ENCODE measurements around the gene FAM114A1. TPM values are rescaled to one million over a fixed set of nuclear protein-coding genes. Genes with fewer than 3 reads are reported as not detected.
"Not testable (repeated sequence)": the region's sequence is repeated elsewhere in the genome, so short reads cannot be mapped to it uniquely, and the experiment has no call there.

The FAM114A1 gene
- total RNA-seq, 2 experiments from 2014 or later, result not detected

GRCh38 chr4:38939165-38939564 lies 71.6 kb downstream of the FAM114A1 start:
- Mint-ChIP-seq H3K4me1 (ENCODE audit: low read depth) (peaks cover 4% of the 10 kb centered on the region), H3K36me3 (ENCODE audit: low read depth) (no peaks in the 10 kb centered on the region), H3K27me3 (no peaks in the 10 kb centered on the region), H3K27ac (no peak overlapping the region), H3K9me3 (no peaks in the 10 kb centered on the region), H3K4me3 (no peak overlapping the region)
- DNase-seq, result no peak
- Histone ChIP-seq H3K4me3 (ENCODE audit: low read length) (no peak overlapping the region), H3K4me1 (ENCODE audit: insufficient read depth, low read length) (no peaks in the 10 kb centered on the region), H3K27me3 (ENCODE audit: control insufficient read depth in 1 of 2, insufficient read depth in 2 of 2, low read length in 2 of 2) (no peaks in the 10 kb centered on the region), H3K27ac (ENCODE audit: low read depth in 1 of 2, low read length in 2 of 2) (no peak overlapping the region), H3K36me3 (ENCODE audit: insufficient read depth, low read length) (no peaks in the 10 kb centered on the region), H3K9me3 (ENCODE audit: control insufficient read depth in 1 of 2, insufficient read depth in 1 of 2, low read length in 2 of 2) (no peaks in the 10 kb centered on the region)
- intact Hi-C loops (cut with DNase I, micrococcal nuclease), result no loop called here
- TF ChIP-seq CTCF (IDR thresholded peaks at IDR 0.05), result no peak
- POLR2A ChIA-PET, result no interaction called here
- ATAC-seq (ENCODE audit: poor library complexity), result no peak
- CTCF ChIA-PET, result no interaction called here

GRCh38 chr4:38940476-38940875 lies 72.9 kb downstream of the FAM114A1 start:
- no peak overlapping the region for H3K4me3 Mint-ChIP-seq
- DNase-seq (no peak), ATAC-seq (ENCODE audit: poor library complexity) (no peak)
- Histone ChIP-seq H3K4me1 (ENCODE audit: insufficient read depth, low read length) (no peaks in the 10 kb centered on the region), H3K27ac (ENCODE audit: low read depth in 1 of 2, low read length in 2 of 2) (no peak overlapping the region), H3K27me3 (ENCODE audit: control insufficient read depth in 1 of 2, insufficient read depth in 2 of 2, low read length in 2 of 2) (no peaks in the 10 kb centered on the region), H3K9me3 (ENCODE audit: control insufficient read depth in 1 of 2, insufficient read depth in 1 of 2, low read length in 2 of 2) (no peaks in the 10 kb centered on the region), H3K4me3 (ENCODE audit: low read length) (no peak overlapping the region), H3K36me3 (ENCODE audit: insufficient read depth, low read length) (no peaks in the 10 kb centered on the region)
- peaks cover 4% of the 10 kb centered on the region for H3K4me1 Mint-ChIP-seq (ENCODE audit: low read depth)
- H3K27me3 Mint-ChIP-seq, result no peaks in the 10 kb centered on the region
- no peaks in the 10 kb centered on the region for H3K36me3 Mint-ChIP-seq (ENCODE audit: low read depth)
- CTCF ChIA-PET, result no interaction called here
- POLR2A ChIA-PET, result no interaction called here
- no peak for TF ChIP-seq CTCF (IDR thresholded peaks at IDR 0.05)
- intact Hi-C loops (cut with DNase I, micrococcal nuclease), result no loop called here
- no peaks in the 10 kb centered on the region for H3K9me3 Mint-ChIP-seq
- H3K27ac Mint-ChIP-seq, result no peak overlapping the region

GRCh38 chr4:38941906-38942305 lies 74.3 kb downstream of the FAM114A1 start:
- DNase-seq; H3K9me3 Mint-ChIP-seq; H3K4me3 ChIP-seq (ENCODE audit: low read length); H3K4me1 ChIP-seq (ENCODE audit: insufficient read depth, low read length); H3K9me3 ChIP-seq (ENCODE audit: control insufficient read depth in 1 of 2, insufficient read depth in 1 of 2, low read length in 2 of 2); H3K4me1 Mint-ChIP-seq (ENCODE audit: low read depth); intact Hi-C loops (cut with DNase I, micrococcal nuclease); POLR2A ChIA-PET; H3K4me3 Mint-ChIP-seq; H3K27me3 Mint-ChIP-seq; H3K27ac Mint-ChIP-seq; H3K36me3 ChIP-seq (ENCODE audit: insufficient read depth, low read length); ATAC-seq (ENCODE audit: poor library complexity); H3K27me3 ChIP-seq (ENCODE audit: control insufficient read depth in 1 of 2, insufficient read depth in 2 of 2, low read length in 2 of 2); H3K27ac ChIP-seq (ENCODE audit: low read depth in 1 of 2, low read length in 2 of 2); H3K36me3 Mint-ChIP-seq (ENCODE audit: low read depth): not testable (repeated sequence)
- CTCF ChIA-PET, result interaction anchor here (1.2 kb wide), 1 partner anchor 39 kb away, joined by 3 read pairs; no protein-coding TSS in a partner anchor

GRCh38 chr4:38943343-38943742 lies 75.7 kb downstream of the FAM114A1 start:
- no peak for TF ChIP-seq CTCF (IDR thresholded peaks at IDR 0.05)
- intact Hi-C loops (cut with DNase I, micrococcal nuclease), result no loop called here
- no peaks in the 10 kb centered on the region for H3K36me3 Mint-ChIP-seq (ENCODE audit: low read depth)

More at GRCh38 chr4:38943343-38943742, 75.7 kb downstream of the FAM114A1 start:
- no peaks in the 10 kb centered on the region for H3K27me3 Mint-ChIP-seq
- peaks cover 5% of the 10 kb centered on the region for H3K4me1 Mint-ChIP-seq (ENCODE audit: low read depth)
- ChIA-PET CTCF (no interaction called here), POLR2A (interaction anchor here (0.6 to 1.5 kb wide), 2 partner anchors 34 to 127 kb away, joined by 4 read pairs; no protein-coding TSS in a partner anchor)
- Histone ChIP-seq H3K27ac (ENCODE audit: low read depth in 1 of 2, low read length in 2 of 2) (no peak overlapping the region), H3K4me1 (ENCODE audit: insufficient read depth, low read length) (no peaks in the 10 kb centered on the region), H3K36me3 (ENCODE audit: insufficient read depth, low read length) (no peaks in the 10 kb centered on the region), H3K9me3 (ENCODE audit: control insufficient read depth in 1 of 2, insufficient read depth in 1 of 2, low read length in 2 of 2) (no peaks in the 10 kb centered on the region), H3K4me3 (ENCODE audit: low read length) (no peak overlapping the region), H3K27me3 (ENCODE audit: control insufficient read depth in 1 of 2, insufficient read depth in 2 of 2, low read length in 2 of 2) (no peaks in the 10 kb centered on the region)
- no peak overlapping the region for H3K4me3 Mint-ChIP-seq
- no peak overlapping the region for H3K27ac Mint-ChIP-seq
- no peaks in the 10 kb centered on the region for H3K9me3 Mint-ChIP-seq
- no peak for ATAC-seq (ENCODE audit: poor library complexity)
- no peak for DNase-seq

All from CD4-positive, alpha-beta T cell (primary cell).